GM19238 (cell line): ENCODE results near the gene RHOD.
A peak's percentile ranks its signal among the peaks of the same experiment; 100 is the strongest.

Experiments used
- DNase-seq: peaks from one replicate; pipeline ENCODE4 v3.0.0; 2011; ENCODE audit warnings: low spot score; ENCODE audit not compliant: insufficient read length

Gene RHOD, protein sequence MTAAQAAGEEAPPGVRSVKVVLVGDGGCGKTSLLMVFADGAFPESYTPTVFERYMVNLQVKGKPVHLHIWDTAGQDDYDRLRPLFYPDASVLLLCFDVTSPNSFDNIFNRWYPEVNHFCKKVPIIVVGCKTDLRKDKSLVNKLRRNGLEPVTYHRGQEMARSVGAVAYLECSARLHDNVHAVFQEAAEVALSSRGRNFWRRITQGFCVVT

GRCh38 chr11:67056267-67057204 is at the start of gene RHOD:
TSS of gene RHOD (plus strand) at chr11:67056847. CDS start at chr11:67056903, 56 bp downstream.
- DNase-seq, result no peak

DNA sequence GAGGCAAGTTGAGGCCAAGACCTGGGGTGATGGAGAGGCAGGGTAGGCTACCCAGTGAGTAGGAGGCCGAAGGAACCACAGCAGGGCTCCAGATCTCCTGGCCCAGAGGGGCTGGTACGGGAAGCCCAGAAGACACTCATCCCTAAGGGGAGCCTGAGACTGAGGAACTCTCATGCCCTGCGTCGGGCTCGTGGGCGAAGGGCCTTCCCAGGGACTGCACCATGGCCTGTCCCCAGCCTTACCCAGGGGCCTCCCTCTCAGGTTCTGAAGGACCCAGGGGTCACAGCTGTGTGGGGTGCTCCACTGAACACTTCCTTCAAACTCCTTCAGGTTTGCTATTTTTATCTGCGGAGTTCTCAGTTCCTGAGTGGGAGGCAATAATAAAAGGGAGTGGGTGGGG is 49.5 kb upstream of the RHOD start:
- DNase-seq, result no peak

DNA sequence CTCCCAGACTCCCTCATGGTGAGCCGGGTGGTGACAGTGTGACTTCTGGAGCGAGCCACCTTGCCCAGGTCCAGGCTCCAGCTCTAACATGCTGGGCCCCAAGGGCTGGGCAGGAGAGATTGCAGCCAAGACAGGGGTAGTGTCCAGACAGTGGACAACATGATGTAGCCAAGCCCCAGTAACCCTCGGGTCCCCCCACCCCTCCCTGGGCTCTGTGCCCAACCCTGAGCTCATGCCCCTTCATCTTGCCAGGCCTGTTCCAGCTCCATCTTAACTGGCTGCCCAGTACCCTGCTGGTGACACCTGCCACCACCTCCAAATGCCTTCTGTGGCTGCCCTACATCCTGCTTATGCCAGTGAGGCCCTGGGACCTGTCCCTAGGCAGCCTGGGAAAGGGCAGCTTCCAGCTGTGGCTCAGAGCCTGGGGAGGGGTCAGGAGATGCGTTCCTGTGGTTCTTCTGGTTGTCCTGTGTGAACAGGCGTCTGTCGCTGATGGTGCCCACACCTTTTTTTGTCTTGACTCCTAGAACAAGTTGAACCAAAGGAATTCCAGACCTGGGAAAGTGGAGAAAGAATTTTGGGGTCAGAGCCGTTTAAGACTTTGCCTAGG is 46.2 kb upstream of the RHOD start:
- no peak for DNase-seq

DNA sequence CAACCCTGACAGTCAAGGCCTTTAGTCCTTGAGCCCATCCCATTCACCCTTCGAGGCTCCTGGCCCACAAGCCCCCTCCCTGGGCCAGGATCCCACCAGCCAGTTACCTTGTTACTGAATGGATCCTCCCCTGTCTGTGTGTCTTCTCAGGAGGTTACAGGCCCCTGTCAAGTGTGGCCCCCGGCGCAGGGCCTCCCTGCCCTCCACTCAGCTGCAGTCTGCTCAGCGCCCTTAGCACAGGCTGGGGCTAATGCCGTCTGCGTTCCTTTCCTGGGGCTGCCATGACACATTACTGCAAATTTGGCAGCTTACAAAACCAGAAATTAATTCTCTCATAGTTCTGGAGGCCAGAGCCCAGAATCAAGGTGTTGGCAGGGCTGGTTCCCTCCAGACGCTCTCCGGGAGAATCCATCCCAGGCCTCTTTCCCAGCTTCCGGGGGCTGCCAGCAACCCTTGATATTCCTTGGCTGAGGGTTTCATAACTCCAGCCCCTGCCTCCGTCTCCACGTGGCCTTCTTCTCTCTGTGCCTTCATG is 43.1 kb upstream of the RHOD start:
- DNase-seq, result no peak

GRCh38 chr11:67014343-67014742 is 42.3 kb upstream of the RHOD start:
- DNase-seq, result no peak

GRCh38 chr11:67015048-67015447 is 41.6 kb upstream of the RHOD start:
- no peak for DNase-seq

- DNase-seq, result no peak
Measured at GRCh38 chr11:67016550-67016949, 40.1 kb upstream of the RHOD start.

DNA sequence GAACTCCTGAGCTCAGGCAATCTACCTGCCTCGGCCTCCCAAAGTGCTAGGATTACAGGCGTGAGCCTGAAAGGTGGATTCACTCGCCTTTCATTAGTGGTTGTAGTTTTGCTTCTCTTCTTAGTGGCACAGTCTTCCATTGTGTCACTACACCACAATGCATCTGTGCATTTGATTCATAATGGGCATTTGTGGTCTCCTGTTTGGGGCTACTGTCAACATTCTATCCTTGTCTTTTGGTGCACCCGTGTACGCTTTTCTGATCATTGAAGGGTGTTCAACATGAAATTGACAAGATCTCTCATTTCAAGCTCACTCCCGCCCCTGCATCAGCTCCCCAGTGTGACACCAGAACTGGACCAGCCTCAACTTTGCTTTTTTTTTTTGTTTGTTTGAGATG is 35.7 kb upstream of the RHOD start:
- DNase-seq, result no peak

- no peak for DNase-seq
Measured at GRCh38 chr11:67022341-67022933, 34.2 kb upstream of the RHOD start.

GRCh38 chr11:67022961-67023956 is 33.4 kb upstream of the RHOD start, which contains the start of gene SYT12:
TSS of gene SYT12 (plus strand) at chr11:67023134. CDS start at chr11:67030145, 7,011 bp downstream.
- DNase-seq, result no peak

DNA sequence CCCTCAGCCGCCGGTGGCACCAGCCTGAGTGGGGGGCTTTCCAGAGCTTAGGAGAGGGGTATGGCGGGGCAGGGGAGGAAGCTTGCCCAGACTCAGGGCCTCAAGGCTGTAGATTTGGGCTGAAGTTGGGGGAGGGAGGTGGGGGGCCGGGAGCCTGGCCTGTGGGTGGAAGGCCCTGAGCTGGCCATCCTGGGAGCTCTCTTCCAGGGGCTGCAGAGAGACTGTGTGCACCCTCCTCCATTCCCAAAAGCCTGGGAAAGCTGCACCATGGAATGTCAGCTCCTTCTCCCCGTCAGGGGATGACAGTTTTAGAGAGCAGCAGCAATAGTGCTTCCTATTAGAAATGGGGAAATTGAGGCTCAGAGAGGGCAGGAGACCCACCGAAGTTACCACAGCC is 32.7 kb upstream of the RHOD start:
- DNase-seq, result no peak

DNA sequence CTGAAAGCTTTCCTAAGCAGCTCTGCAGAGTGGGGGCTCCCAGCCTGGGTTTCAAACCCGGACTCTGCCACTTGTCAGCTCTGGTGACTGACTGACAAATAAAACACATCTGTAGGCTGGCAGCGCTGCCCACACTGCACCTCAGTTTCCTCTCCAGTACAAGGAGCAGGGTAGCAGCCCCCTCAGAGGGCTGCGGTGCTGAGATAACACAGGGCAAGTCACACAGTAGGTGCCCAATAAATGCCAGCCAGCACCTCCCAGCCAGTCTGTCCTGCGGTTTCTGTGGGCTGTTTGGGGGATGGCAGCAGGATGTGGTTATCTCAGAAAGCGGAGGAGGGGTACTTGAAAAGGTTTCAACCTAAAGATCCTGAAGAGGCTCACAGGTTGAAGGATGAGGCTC is 32.2 kb upstream of the RHOD start:
- DNase-seq, result no peak

- DNase-seq, result no peak
Measured at GRCh38 chr11:67024966-67025365, 31.7 kb upstream of the RHOD start.

GRCh38 chr11:67025750-67026149 is 30.9 kb upstream of the RHOD start:
- no peak for DNase-seq

DNA sequence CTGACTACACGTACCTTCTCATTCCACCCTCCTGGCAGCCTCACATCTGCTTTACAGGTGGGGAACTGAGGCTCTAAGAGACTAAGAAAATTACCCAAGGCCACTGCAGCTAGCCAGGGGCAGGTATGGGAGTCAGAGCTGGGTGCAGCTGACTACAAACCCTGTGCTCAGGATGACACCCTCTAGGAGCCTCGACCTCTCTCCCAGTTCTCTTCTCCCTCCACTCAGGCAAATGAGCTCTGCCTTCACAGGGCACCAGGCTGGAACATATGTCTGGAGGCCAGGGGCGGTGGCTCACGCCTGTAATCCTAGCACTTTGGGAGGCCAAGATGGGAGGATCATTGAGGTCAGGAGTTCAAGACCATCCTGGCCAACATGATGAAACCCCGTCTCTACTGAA is 29.7 kb upstream of the RHOD start:
- DNase-seq, result no peak

- DNase-seq, result no peak
Measured at GRCh38 chr11:67027483-67027930, 29.1 kb upstream of the RHOD start.

DNA sequence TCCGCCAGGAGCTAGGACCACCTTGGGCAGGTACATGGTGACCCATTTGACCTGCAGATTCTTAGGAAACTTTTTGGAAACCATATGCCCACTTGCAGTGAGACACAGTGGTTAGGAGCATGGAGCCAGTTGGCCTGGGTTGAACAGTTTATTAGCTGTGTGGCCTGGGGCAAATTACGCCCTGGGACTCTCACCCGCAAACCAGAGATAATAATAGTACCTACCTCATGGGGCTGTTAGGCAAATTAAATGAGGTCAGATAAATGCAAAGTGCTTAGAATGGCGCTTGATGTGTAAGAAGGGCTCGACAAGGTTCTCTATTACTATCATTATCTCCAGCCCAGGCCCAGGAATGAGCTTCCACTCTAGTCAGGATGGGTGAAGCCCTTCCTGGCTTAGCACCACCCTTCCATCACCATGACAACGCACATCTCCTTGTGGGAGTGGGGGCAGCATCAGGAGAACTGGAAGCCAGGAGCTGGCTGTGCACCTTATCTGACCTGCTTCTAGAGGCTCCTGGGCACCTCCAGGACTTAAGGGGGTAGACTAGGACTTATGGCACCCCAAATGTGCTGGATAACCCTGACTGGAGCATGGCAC is 28.6 kb upstream of the RHOD start:
- peak; percentile 44 for DNase-seq

GRCh38 chr11:67029146-67029545 is 27.5 kb upstream of the RHOD start:
- DNase-seq, result no peak

DNA sequence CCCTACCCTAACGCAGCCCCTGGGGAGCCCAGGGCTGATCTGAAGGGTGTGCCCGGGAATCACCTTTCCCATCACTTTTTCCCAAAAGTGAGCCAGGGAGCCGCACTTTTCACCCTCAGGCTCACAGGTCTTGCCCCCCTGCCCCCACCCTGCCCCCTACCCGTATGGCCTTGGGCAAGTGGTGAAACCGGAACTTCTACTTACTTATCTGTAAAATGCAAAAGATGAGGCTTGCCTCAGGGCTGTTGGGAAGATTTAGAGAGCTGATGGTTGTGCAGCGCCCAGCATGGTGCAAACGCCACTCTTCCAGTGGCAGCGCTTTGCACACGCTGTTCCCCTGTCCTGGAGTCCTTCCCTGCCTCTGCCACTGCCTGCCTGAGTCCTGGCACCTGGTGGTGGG is 25.7 kb upstream of the RHOD start:
- no peak for DNase-seq
